ENCODE measurements around the gene IFFO2. TPM values are rescaled to one million over a fixed set of nuclear protein-coding genes. Genes with fewer than 3 reads are reported as not detected.

Gene IFFO2
- total and polyA plus RNA-seq, 2 of the 13 experiments (the other 11 are each of a cell fraction or from before 2014, with no cell fraction given), result 7.3 to 16.7 TPM

DNA sequence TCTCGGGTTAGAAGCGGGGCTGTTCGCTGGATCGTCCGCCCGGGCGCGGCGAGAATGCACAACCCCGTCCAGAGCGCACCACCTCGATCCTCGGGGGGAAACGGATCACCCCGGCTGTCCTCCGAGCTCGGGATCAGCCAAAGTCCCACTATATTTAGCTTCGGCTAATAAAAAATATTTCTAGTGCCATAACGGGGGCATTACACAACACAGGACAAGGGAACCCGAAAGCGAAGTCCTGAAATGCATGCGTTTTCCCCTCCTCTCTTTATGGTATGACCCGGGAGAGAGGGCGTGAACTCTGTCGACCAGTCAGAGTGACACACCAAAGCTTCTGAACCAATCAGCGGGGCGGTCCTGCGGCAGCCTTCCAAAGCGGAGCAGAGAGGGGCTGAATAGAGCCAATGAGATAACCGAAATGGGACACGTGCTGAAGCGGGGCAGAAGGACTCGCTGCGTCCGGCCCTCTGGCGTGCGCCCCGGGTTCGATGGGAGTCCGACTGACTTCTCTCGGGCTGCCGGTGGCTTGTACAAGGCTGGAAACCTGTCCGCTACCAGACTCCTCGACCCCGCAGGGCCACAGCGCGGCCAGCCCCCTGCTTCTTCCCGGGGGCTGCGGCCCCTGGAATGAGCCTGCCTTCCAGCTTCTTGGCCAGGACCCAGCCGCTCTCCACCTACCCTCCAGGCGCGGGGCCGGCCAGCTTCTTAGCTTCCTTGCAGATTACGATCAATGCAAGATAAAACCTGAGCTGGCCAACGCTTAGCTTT is 53.8 kb downstream of the IFFO2 start, which contains the start of gene ALDH4A1 (continued):
- 0 out of 2 replicates have a peak, but pooled peaks have one; percentile 12 for TF ChIP-seq CEBPG (CRISPR knock-in tag; IDR thresholded peaks at IDR 0.05)
- TF ChIP-seq ZNF792 (CRISPR knock-in tag; IDR thresholded peaks at IDR 0.05), result peak; percentile 17
- TF ChIP-seq MXD3 (CRISPR knock-in tag; IDR thresholded peaks at IDR 0.05), result peak; percentile 30; the same call in 1 of the 2 replicates
- peak; percentile 50 for TF ChIP-seq ZNF18 (CRISPR knock-in tag; IDR thresholded peaks at IDR 0.05; ENCODE audit: insufficient replicate concordance)
- no peak for TF ChIP-seq U2AF2 (IDR thresholded peaks at IDR 0.05; ENCODE audit: low read depth, low read length)
- TF ChIP-seq CBFB (CRISPR knock-in tag; IDR thresholded peaks at IDR 0.05), result peak; percentile 42; the same call in 1 of the 2 replicates
- TF ChIP-seq, protein P1, sequence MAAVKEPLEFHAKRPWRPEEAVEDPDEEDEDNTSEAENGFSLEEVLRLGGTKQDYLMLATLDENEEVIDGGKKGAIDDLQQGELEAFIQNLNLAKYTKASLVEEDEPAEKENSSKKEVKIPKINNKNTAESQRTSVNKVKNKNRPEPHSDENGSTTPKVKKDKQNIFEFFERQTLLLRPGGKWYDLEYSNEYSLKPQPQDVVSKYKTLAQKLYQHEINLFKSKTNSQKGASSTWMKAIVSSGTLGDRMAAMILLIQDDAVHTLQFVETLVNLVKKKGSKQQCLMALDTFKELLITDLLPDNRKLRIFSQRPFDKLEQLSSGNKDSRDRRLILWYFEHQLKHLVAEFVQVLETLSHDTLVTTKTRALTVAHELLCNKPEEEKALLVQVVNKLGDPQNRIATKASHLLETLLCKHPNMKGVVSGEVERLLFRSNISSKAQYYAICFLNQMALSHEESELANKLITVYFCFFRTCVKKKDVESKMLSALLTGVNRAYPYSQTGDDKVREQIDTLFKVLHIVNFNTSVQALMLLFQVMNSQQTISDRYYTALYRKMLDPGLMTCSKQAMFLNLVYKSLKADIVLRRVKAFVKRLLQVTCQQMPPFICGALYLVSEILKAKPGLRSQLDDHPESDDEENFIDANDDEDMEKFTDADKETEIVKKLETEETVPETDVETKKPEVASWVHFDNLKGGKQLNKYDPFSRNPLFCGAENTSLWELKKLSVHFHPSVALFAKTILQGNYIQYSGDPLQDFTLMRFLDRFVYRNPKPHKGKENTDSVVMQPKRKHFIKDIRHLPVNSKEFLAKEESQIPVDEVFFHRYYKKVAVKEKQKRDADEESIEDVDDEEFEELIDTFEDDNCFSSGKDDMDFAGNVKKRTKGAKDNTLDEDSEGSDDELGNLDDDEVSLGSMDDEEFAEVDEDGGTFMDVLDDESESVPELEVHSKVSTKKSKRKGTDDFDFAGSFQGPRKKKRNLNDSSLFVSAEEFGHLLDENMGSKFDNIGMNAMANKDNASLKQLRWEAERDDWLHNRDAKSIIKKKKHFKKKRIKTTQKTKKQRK (IDR thresholded peaks at IDR 0.05; ENCODE audit: low read length), result no peak
- TF ChIP-seq REXO4 (CRISPR knock-in tag; IDR thresholded peaks at IDR 0.05; ENCODE audit: borderline replicate concordance), result no peak
- no peak for TF ChIP-seq MAFK (conservative IDR thresholded peaks at IDR 0.05 in 1 of 2, IDR thresholded peaks at IDR 0.05 in 1 of 2; ENCODE audit: low read length in 2 of 2)
- TF ChIP-seq HOMEZ (CRISPR knock-in tag; IDR thresholded peaks at IDR 0.05; ENCODE audit: low read depth), result no peak
- no peak for TF ChIP-seq SMAD9 (CRISPR knock-in tag; IDR thresholded peaks at IDR 0.05)
- no peak; the same call in 1 of the 2 replicates for TF ChIP-seq BCL6 (CRISPR knock-in tag; IDR thresholded peaks at IDR 0.05)
- TF ChIP-seq, protein P2, sequence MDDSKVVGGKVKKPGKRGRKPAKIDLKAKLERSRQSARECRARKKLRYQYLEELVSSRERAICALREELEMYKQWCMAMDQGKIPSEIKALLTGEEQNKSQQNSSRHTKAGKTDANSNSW (CRISPR knock-in tag; IDR thresholded peaks at IDR 0.05; ENCODE audit: borderline replicate concordance), result no peak
- no peak; the same call in 1 of the 2 replicates for TF ChIP-seq STAG1 (CRISPR knock-in tag; IDR thresholded peaks at IDR 0.05)
- no peak for TF ChIP-seq ZFP36 (IDR thresholded peaks at IDR 0.05; ENCODE audit: borderline replicate concordance, low read depth, low read length, partially characterized antibody)
- no peak for TF ChIP-seq CHCHD3 (CRISPR knock-in tag; IDR thresholded peaks at IDR 0.05)
- no peak for TF ChIP-seq ZNF749 (CRISPR knock-in tag; IDR thresholded peaks at IDR 0.05; ENCODE audit: borderline replicate concordance)
- TF ChIP-seq FOXP1 (IDR thresholded peaks at IDR 0.05), result no peak
- TF ChIP-seq FOXP1 (CRISPR knock-in tag; IDR thresholded peaks at IDR 0.05), result no peak
- no peak for TF ChIP-seq HES4 (CRISPR knock-in tag; IDR thresholded peaks at IDR 0.05; ENCODE audit: borderline replicate concordance)
